H9 (cell line): ENCODE results near the gene SUOX. TPM values are rescaled to one million over a fixed set of nuclear protein-coding genes. Genes with fewer than 3 reads are reported as not detected.
A peak's percentile ranks its signal among the peaks of the same experiment; 100 is the strongest.

Experiments used
- DNase-seq: peaks from one replicate; pipeline ENCODE4 v3.0.0-alpha.2; 2017
- H2AFZ ChIP-seq: one replicate; pipeline ENCODE4 v1.6.1; 2013; ENCODE audit warnings: mild to moderate bottlenecking, low read length, control low read depth, moderate library complexity
- H2AK5ac ChIP-seq: 2 replicates; pipeline ENCODE4 v1.6.1; 2013; ENCODE audit warnings: low read length, control low read depth, mixed read lengths; ENCODE audit not compliant: insufficient read length
- H2BK120ac ChIP-seq: one replicate; pipeline ENCODE4 v1.6.1; 2013; ENCODE audit warnings: low read depth, mild to moderate bottlenecking, low read length, control low read depth, inconsistent platforms; ENCODE audit not compliant: poor library complexity, severe bottlenecking
- H2BK12ac ChIP-seq: 2 replicates; pipeline ENCODE4 v1.6.1; 2013; ENCODE audit warnings: low read length, control low read depth, mixed read lengths, low read depth; ENCODE audit not compliant: insufficient read length
- H2BK15ac ChIP-seq: 2 replicates; pipeline ENCODE4 v1.6.1; 2013; ENCODE audit warnings: low read depth, low read length, control low read depth
- H2BK20ac ChIP-seq: one replicate; pipeline ENCODE4 v1.6.1; 2013; ENCODE audit warnings: low read depth, mild to moderate bottlenecking, low read length, control low read depth, inconsistent platforms; ENCODE audit not compliant: poor library complexity, severe bottlenecking
- H2BK5ac ChIP-seq: 2 replicates; pipeline ENCODE4 v1.6.1; 2013; ENCODE audit warnings: low read length, control low read depth, mixed read lengths; ENCODE audit not compliant: insufficient read length
- H3K14ac ChIP-seq: 2 replicates; pipeline ENCODE4 v1.6.1; 2013; ENCODE audit warnings: low read length, control low read depth; ENCODE audit not compliant: insufficient read depth
- H3K18ac ChIP-seq: 2 replicates; pipeline ENCODE4 v1.6.1; 2013; ENCODE audit warnings: low read depth, mild to moderate bottlenecking, mixed read lengths, low read length, control low read depth; ENCODE audit not compliant: insufficient read length
- H3K23ac ChIP-seq: 2 replicates; pipeline ENCODE4 v1.6.1; 2013; ENCODE audit warnings: low read length, control low read depth, mixed read lengths, low read depth; ENCODE audit not compliant: insufficient read length
- H3K23me2 ChIP-seq: 2 replicates; pipeline ENCODE4 v1.6.1; 2013; ENCODE audit warnings: low read depth, mild to moderate bottlenecking, mixed read lengths, low read length, control low read depth; ENCODE audit not compliant: insufficient read length, poor library complexity, severe bottlenecking
- H3K27ac ChIP-seq: 2 replicates; pipeline ENCODE4 v1.5.1; 2013; ENCODE audit warnings: low read length, control low read depth, mixed read lengths, low read depth; ENCODE audit not compliant: insufficient read length
- H3K27me3 ChIP-seq: 2 replicates; pipeline ENCODE4 v1.6.1; 2013; ENCODE audit warnings: low read length, control low read depth, inconsistent platforms; ENCODE audit not compliant: insufficient read depth
- H3K4ac ChIP-seq: 2 replicates; pipeline ENCODE4 v1.6.1; 2013; ENCODE audit warnings: low read depth, mild to moderate bottlenecking, control low read depth, inconsistent platforms, low read length, moderate library complexity
- H3K4me1 ChIP-seq: 2 replicates; pipeline ENCODE4 v1.6.1; 2013; ENCODE audit warnings: low read length, control low read depth, inconsistent platforms; ENCODE audit not compliant: insufficient read depth
- H3K4me2 ChIP-seq: 2 replicates; pipeline ENCODE4 v1.6.1; 2013; ENCODE audit warnings: low read length, control low read depth, mixed read lengths; ENCODE audit not compliant: insufficient read length, insufficient read depth
- H3K56ac ChIP-seq: 2 replicates; pipeline ENCODE4 v1.6.1; 2013; ENCODE audit warnings: low read depth, mild to moderate bottlenecking, mixed read lengths, low read length, control low read depth; ENCODE audit not compliant: insufficient read length
- H3K79me1 ChIP-seq: 2 replicates; pipeline ENCODE4 v1.6.1; 2013; ENCODE audit warnings: low read depth, mild to moderate bottlenecking, moderate library complexity, low read length, control low read depth, inconsistent platforms; ENCODE audit not compliant: insufficient read depth, poor library complexity, severe bottlenecking
- H3K79me2 ChIP-seq: 2 replicates; pipeline ENCODE4 v1.6.1; 2013; ENCODE audit warnings: low read length, control low read depth, inconsistent platforms; ENCODE audit not compliant: insufficient read depth
- H3K9ac ChIP-seq: 2 replicates; pipeline ENCODE4 v1.6.1; 2013; ENCODE audit warnings: low read length, control low read depth, mixed read lengths; ENCODE audit not compliant: insufficient read length; ENCODE audit errors: extremely low read depth
- H3K9me3 ChIP-seq: one replicate; pipeline ENCODE4 v1.6.1; 2013; ENCODE audit warnings: low read depth, low read length, inconsistent platforms; ENCODE audit not compliant: control insufficient read depth
- H3T11ph ChIP-seq: one replicate; pipeline ENCODE4 v1.6.1; 2013; ENCODE audit warnings: mild to moderate bottlenecking, low read length, control low read depth, inconsistent platforms
- H4K20me1 ChIP-seq: one replicate; pipeline ENCODE4 v1.6.1; 2013; ENCODE audit not compliant: control insufficient read depth, insufficient read length, insufficient read depth
- H4K5ac ChIP-seq: 2 replicates; pipeline ENCODE4 v1.6.1; 2013; ENCODE audit warnings: low read depth, mild to moderate bottlenecking, mixed read lengths, low read length, control low read depth; ENCODE audit not compliant: insufficient read length
- H4K8ac ChIP-seq: replicated peaks from 2 replicates; pipeline ENCODE4 v1.6.1; 2013; ENCODE audit warnings: low read length, control low read depth, mixed read lengths, low read depth; ENCODE audit not compliant: insufficient read length
- H4K91ac ChIP-seq: 2 replicates; pipeline ENCODE4 v1.6.1; 2013; ENCODE audit warnings: low read depth, mild to moderate bottlenecking, moderate library complexity, mixed read lengths, low read length, control low read depth; ENCODE audit not compliant: insufficient read length
- H3K27ac Mint-ChIP-seq, 3 experiments: 2 replicates in 2 of 3; 3 replicates in 1 of 3; pipeline ENCODE4 v1.8.0; 2020 to 2021; ENCODE audit warnings: mixed read lengths in 3 of 3, mild to moderate bottlenecking in 1 of 3, moderate library complexity in 1 of 3
- H3K27me3 Mint-ChIP-seq: 2 replicates; pipeline ENCODE4 v1.8.0; 2021; ENCODE audit warnings: low read depth, mild to moderate bottlenecking, moderate library complexity, mixed read lengths
- H3K36me3 Mint-ChIP-seq, 3 experiments: 2 replicates in 2 of 3; 3 replicates in 1 of 3; pipeline ENCODE4 v1.8.0; 2020 to 2021; ENCODE audit warnings: low read depth in 3 of 3, mixed read lengths in 3 of 3; ENCODE audit not compliant: insufficient read depth in 1 of 3
- H3K4me1 Mint-ChIP-seq, 2 experiments: 2 replicates each; pipeline ENCODE4 v1.8.0; 2020; ENCODE audit warnings: mixed read lengths in 2 of 2
- H3K4me3 Mint-ChIP-seq, 2 experiments: 2 replicates in 1 of 2; 3 replicates in 1 of 2; pipeline ENCODE4 v1.8.0; 2020 to 2021; ENCODE audit warnings: mild to moderate bottlenecking in 2 of 2, mixed read lengths in 2 of 2, moderate library complexity in 1 of 2
- H3K9me3 Mint-ChIP-seq, 2 experiments: 2 replicates in 1 of 2; 3 replicates in 1 of 2; pipeline ENCODE4 v1.8.0; 2020; ENCODE audit warnings: mild to moderate bottlenecking in 2 of 2, mixed read lengths in 2 of 2, moderate library complexity in 1 of 2
- CTCF ChIP-seq: fragments of 200-600 bp; sonication (generic); conservative IDR thresholded peaks from 3 replicates; pipeline ENCODE4 v1.8.0; 2021; ENCODE audit warnings: antibody characterized with exemption, mild to moderate bottlenecking
- WGBS: extraction: QIAGEN DNeasy Blood & Tissue Kit; methylation state at CpG from one replicate; pipeline ENCODE4 v1.1.7; 2013; ENCODE audit warnings: missing lambda C conversion rate, low lambda C conversion rate, mixed read lengths; ENCODE audit not compliant: insufficient read length; ENCODE audit errors: extremely low coverage; 5-methylcytosine and 5-hydroxymethylcytosine counted together
- total RNA-seq: library from RNA; stranded (reverse); gene quantifications from 2 replicates; pipeline ENCODE4 v1.2.1, GENCODE V29; 2021

SUOX gene
- total RNA-seq, 1 experiment from 2014 or later = 21.0 TPM

GRCh38 chr12:56042843-56043242, 45.8 kb downstream of the SUOX start:
- peak overlapping the region; percentile 42 to 99 (median 97) for H3K27ac Mint-ChIP-seq

More at GRCh38 chr12:56042843-56043242, 45.8 kb downstream of the SUOX start:
- Histone ChIP-seq H2BK15ac (no peak overlapping the region), H3K23ac (no peak overlapping the region), H3K4me1 (no peaks in the 10 kb centered on the region; the same call in 1 of the 2 replicates), H2BK5ac (no peak overlapping the region), H3K14ac (no peak overlapping the region), H3K4ac (no peak overlapping the region), H3K79me2 (peaks cover 11% of the 10 kb centered on the region; the same call in 1 of the 2 replicates), H2AK5ac (no peak overlapping the region), H4K8ac (no peak overlapping the region), H3K9ac (peak overlapping the region; percentile 97), H2BK120ac (no peak overlapping the region), H2AFZ (no peak overlapping the region), H2BK12ac (no peak overlapping the region), H3K56ac (no peak overlapping the region), H3K27me3 (no peaks in the 10 kb centered on the region), H4K20me1 (peaks cover 3% of the 10 kb centered on the region), H3K18ac (no peak overlapping the region), H3K27ac (no peak overlapping the region), H4K5ac (no peak overlapping the region), H4K91ac (no peak overlapping the region), H3K79me1 (no peaks in the 10 kb centered on the region), H3T11ph (no peak overlapping the region), H3K9me3 (no peaks in the 10 kb centered on the region), H2BK20ac (no peak overlapping the region), H3K4me2 (peak overlapping the region; percentile 59), H3K23me2 (no peaks in the 10 kb centered on the region)
- Mint-ChIP-seq H3K9me3 (peaks cover 0 to 3% of the 10 kb centered on the region in 2 experiments; a peak in 2 of 5 replicates), H3K36me3 (peaks cover 23 to 39% (median 31%) of the 10 kb centered on the region in 3 experiments), H3K4me3 (peak overlapping the region; percentile 98), H3K4me1 (peaks cover 26 to 28% of the 10 kb centered on the region in 2 experiments), H3K27me3 (no peaks in the 10 kb centered on the region)
- no peak for TF ChIP-seq CTCF
- WGBS = no CpG with 5 or more reads among the region's 9 CpGs
- no peak for DNase-seq
